Measurements from ENCODE around the gene APOL1.

GRCh38 chr22:36234213-36234612 is 18.7 kb upstream of the APOL1 start:
- TF ChIP-seq CTCF (IDR thresholded peaks at IDR 0.05; ENCODE audit: poor library complexity, severe bottlenecking) (no peak), EZH2 (IDR thresholded peaks at IDR 0.05; ENCODE audit: borderline replicate concordance, insufficient read depth, low read length, poor library complexity, severe bottlenecking) (no peak), EP300 (conservative IDR thresholded peaks at IDR 0.05; ENCODE audit: poor library complexity, severe bottlenecking) (no peak), SMC3 (conservative IDR thresholded peaks at IDR 0.05; ENCODE audit: poor library complexity) (no peak), POLR2AphosphoS5 (IDR thresholded peaks at IDR 0.05) (no peak)
